SK-N-SH (cell line): ENCODE data around the gene ADISSP. TPM values are rescaled to one million over a fixed set of nuclear protein-coding genes. Genes with fewer than 3 reads are reported as not detected.

Experiments used
- CTCF ChIA-PET: fragments of 300-600, 350-600 bp; formaldehyde crosslinking; extraction: SDS; loops from one replicate; lab custom pipeline; 2021; lab: Yijun Ruan, JAX
- POLR2A ChIA-PET: fragments of 350-600 bp; sonication (Branson Sonifier 250); formaldehyde crosslinking; extraction: SDS; loops from one replicate; lab custom pipeline; 2020; ENCODE audit warnings: antibody characterized with exemption, inconsistent platforms; lab: Yijun Ruan, JAX
- DNase-seq: peaks from one replicate; pipeline ENCODE4 v3.0.0; 2012
- H2AFZ ChIP-seq: fragments of 200-600 bp; sonication (generic); 2 replicates; pipeline ENCODE4 v1.8.1; 2016; ENCODE audit warnings: antibody characterized with exemption, mild to moderate bottlenecking, low read depth
- H3F3A ChIP-seq: fragments of 200-600 bp; sonication (generic); replicated peaks from 2 replicates; pipeline ENCODE3; 2016; ENCODE audit warnings: antibody characterized with exemption, mild to moderate bottlenecking; ENCODE audit not compliant: insufficient read depth
- H3K27ac ChIP-seq, 2 experiments: fragments of 200-500 bp in 1 of 2; fragments of 200-600 bp in 1 of 2; sonication (Bioruptor generic) in 1 of 2; sonication (generic), shearing (Covaris generic) in 1 of 2; 2 replicates each; pipeline versions ENCODE4 v1.5.1 to v1.6.1; 2014 to 2016; ENCODE audit warnings: low read depth in 2 of 2, inconsistent platforms in 1 of 2, low read length in 1 of 2, mild to moderate bottlenecking in 1 of 2, mixed read lengths in 1 of 2
- H3K27me3 ChIP-seq: fragments of 200-600 bp; sonication (generic), shearing (Covaris generic); 2 replicates; pipeline ENCODE4 v1.6.1; 2016; ENCODE audit warnings: mixed run types; ENCODE audit not compliant: insufficient read depth
- H3K36me3 ChIP-seq, 2 experiments: fragments of 200-500 bp in 1 of 2; fragments of 200-600 bp in 1 of 2; sonication (Bioruptor generic) in 1 of 2; sonication (generic) in 1 of 2; replicated peaks in 1 of 2; 2 replicates each; pipeline versions ENCODE3 to v1.5.1; 2014 to 2016; ENCODE audit warnings: low read length in 1 of 2, mild to moderate bottlenecking in 1 of 2; ENCODE audit not compliant: insufficient read depth in 2 of 2, control insufficient read depth in 1 of 2
- H3K4me1 ChIP-seq, 2 experiments: fragments of 200-500 bp in 1 of 2; fragments of 200-600 bp in 1 of 2; sonication (Bioruptor generic) in 1 of 2; sonication (generic), shearing (Covaris generic) in 1 of 2; 2 replicates each; pipeline versions ENCODE4 v1.5.1 to v1.6.1; 2014 to 2016; ENCODE audit warnings: low read depth in 1 of 2, low read length in 1 of 2, mixed run types in 1 of 2; ENCODE audit not compliant: insufficient read depth in 2 of 2, control insufficient read depth in 1 of 2
- H3K4me2 ChIP-seq: fragments of 200-600 bp; sonication (generic), shearing (Covaris generic); 2 replicates; pipeline ENCODE4 v1.6.1; 2017; ENCODE audit warnings: mixed run types
- H3K4me3 ChIP-seq, 2 experiments: fragments of 200-500 bp in 1 of 2; fragments of 200-600 bp in 1 of 2; sonication (Bioruptor generic) in 1 of 2; sonication (generic), shearing (Covaris generic) in 1 of 2; 2 replicates each; pipeline versions ENCODE4 v1.5.1 to v1.8.1; 2014 to 2016; ENCODE audit warnings: low read depth in 2 of 2, inconsistent platforms in 1 of 2, low read length in 1 of 2, mild to moderate bottlenecking in 1 of 2, mixed read lengths in 1 of 2, moderate library complexity in 1 of 2
- H3K79me2 ChIP-seq: fragments of 200-600 bp; sonication (generic); 2 replicates; pipeline ENCODE4 v1.8.1; 2017; ENCODE audit warnings: mild to moderate bottlenecking; ENCODE audit not compliant: insufficient read depth
- H3K9ac ChIP-seq: fragments of 200-600 bp; sonication (generic); 2 replicates; pipeline ENCODE4 v1.6.1; 2017; ENCODE audit warnings: mixed run types
- H3K9me2 ChIP-seq: fragments of 200-600 bp; sonication (generic); 2 replicates; pipeline ENCODE4 v1.6.1; 2017; ENCODE audit warnings: mixed run types
- H3K9me3 ChIP-seq: fragments of 200-600 bp; sonication (generic); 2 replicates; pipeline ENCODE4 v1.6.1; 2017; ENCODE audit warnings: mixed run types, mild to moderate bottlenecking, moderate library complexity
- H4K20me1 ChIP-seq: fragments of 200-600 bp; sonication (generic); 2 replicates; pipeline ENCODE4 v1.6.1; 2017; ENCODE audit warnings: mild to moderate bottlenecking, mixed run types; ENCODE audit not compliant: insufficient read depth
- CHD2 ChIP-seq: fragments of 150-350 bp; IDR thresholded peaks from 2 replicates; pipeline ENCODE4 v1.6.1; 2018; ENCODE audit warnings: low read length; ENCODE audit not compliant: partially characterized antibody
- ELF1 ChIP-seq: IDR thresholded peaks from 2 replicates; pipeline ENCODE4 v1.4.0; 2012
- EZH2phosphoT487 ChIP-seq: fragments of 200-600 bp; sonication (generic); IDR thresholded peaks from 2 replicates; pipeline ENCODE4 v1.6.1; 2017; ENCODE audit warnings: low read depth, mixed run types, mild to moderate bottlenecking, antibody characterized with exemption, moderate library complexity, borderline replicate concordance
- IRF3 ChIP-seq: fragments of 150-350 bp; IDR thresholded peaks from 2 replicates; pipeline ENCODE4 v1.6.1; 2016; ENCODE audit warnings: mild to moderate bottlenecking, low read depth, low read length
- NRF1 ChIP-seq: IDR thresholded peaks from 2 replicates; pipeline ENCODE4 v1.6.1; 2012; ENCODE audit warnings: low read depth, mild to moderate bottlenecking, low read length
- PBX3 ChIP-seq: IDR thresholded peaks from 2 replicates; pipeline ENCODE4; 2012
- POLR2AphosphoS5 ChIP-seq: IDR thresholded peaks from 2 replicates; pipeline ENCODE4 v1.6.1; 2012; ENCODE audit warnings: low read depth, low read length
- RAD21 ChIP-seq: IDR thresholded peaks from 2 replicates; pipeline ENCODE4 v1.6.1; 2012; ENCODE audit warnings: mild to moderate bottlenecking, low read length
- RCOR1 ChIP-seq: fragments of 150-350 bp; IDR thresholded peaks from 2 replicates; pipeline ENCODE4 v1.6.1; 2017; ENCODE audit warnings: antibody characterized with exemption, low read length
- REST ChIP-seq: IDR thresholded peaks from 2 replicates; pipeline ENCODE4 v1.6.1; 2012; ENCODE audit warnings: mild to moderate bottlenecking, low read depth, low read length, moderate library complexity
- SIN3A ChIP-seq: IDR thresholded peaks from 2 replicates; pipeline ENCODE4 v1.6.1; 2012; ENCODE audit warnings: low read depth, mild to moderate bottlenecking, low read length, moderate library complexity, borderline replicate concordance
- SMC3 ChIP-seq: IDR thresholded peaks from 2 replicates; pipeline ENCODE4 v1.6.1; 2012; ENCODE audit warnings: low read depth, low read length, improper control_type of control experiment
- TAF1 ChIP-seq: IDR thresholded peaks from 2 replicates; pipeline ENCODE4 v1.6.1; 2012; ENCODE audit warnings: low read depth, mild to moderate bottlenecking, low read length, moderate library complexity, borderline replicate concordance
- TCF12 ChIP-seq: IDR thresholded peaks from 2 replicates; pipeline ENCODE4 v1.4.0; 2012
- USF1 ChIP-seq: IDR thresholded peaks from 2 replicates; pipeline ENCODE4 v1.4.0; 2012; ENCODE audit warnings: low read depth, borderline replicate concordance
- USF2 ChIP-seq: fragments of 150-350 bp; IDR thresholded peaks from 2 replicates; pipeline ENCODE4 v1.6.1; 2017; ENCODE audit warnings: antibody characterized with exemption, low read length, low read depth, borderline replicate concordance
- WGBS: methylation state at CpG from one replicate; pipeline ENCODE4 v1.1.6; 2017; ENCODE audit warnings: low lambda C conversion rate; 5-methylcytosine and 5-hydroxymethylcytosine counted together
- polyA plus RNA-seq, 3 experiments: library from polyadenylated mRNA; depleted of rRNA; stranded (reverse); fragments of >200 nt; gene quantifications; 2 replicates each; pipeline ENCODE4 v1.2.3, GENCODE V29; 2012

The ADISSP gene
- polyA plus RNA-seq, 1 of the 3 experiments (the other 2 are of a cell fraction), result 73.9 TPM

- Histone ChIP-seq H3K4me3 (no peak overlapping the region), H3K36me3 (no peaks in the 10 kb centered on the region), H3K79me2 (no peaks in the 10 kb centered on the region), H3K9ac (no peak overlapping the region), H3K4me2 (no peak overlapping the region), H3K4me1 (peaks cover 0 to 22% of the 10 kb centered on the region in 2 experiments; a peak in 1 of 4 replicates), H2AFZ (no peak overlapping the region), H3F3A (no peaks in the 10 kb centered on the region), H3K9me2 (no peaks in the 10 kb centered on the region), H4K20me1 (no peaks in the 10 kb centered on the region), H3K9me3 (no peaks in the 10 kb centered on the region)
- no peak for DNase-seq
- CTCF ChIA-PET, result interaction anchor here (1.8 to 3.5 kb wide), 4 partner anchors 9 to 62 kb away, joined by 5 to 25 read pairs (median 9); no protein-coding TSS in a partner anchor
- WGBS, result 56% methylated on average over 11 of the region's 11 CpGs
- TF ChIP-seq USF1, result no peak
- no peak for TF ChIP-seq NRF1
- no peak for TF ChIP-seq CHD2
- no peak for TF ChIP-seq TCF12
- no peak for TF ChIP-seq RCOR1
- no peak for TF ChIP-seq PBX3
- no peak for TF ChIP-seq ELF1
- TF ChIP-seq RAD21, result no peak
- no peak for TF ChIP-seq TAF1
- TF ChIP-seq SIN3A, result no peak
- no peak for TF ChIP-seq USF2
- no peak for TF ChIP-seq REST
- TF ChIP-seq IRF3, result no peak
- no peak for TF ChIP-seq EZH2phosphoT487
- no peak for TF ChIP-seq POLR2AphosphoS5
- no peak for TF ChIP-seq SMC3
- TF ChIP-seq, all 33 proteins: peak for 0
- H3K27me3 ChIP-seq, result no peaks in the 10 kb centered on the region
- POLR2A ChIA-PET, result no interaction called here
- no peak overlapping the region for H3K27ac ChIP-seq
These were observed 29.2 kb downstream of the ADISSP start for GRCh38 chr20:3738111-3739053.
